ENCODE measurements around the gene ATXN2.
"Not testable (repeated sequence)": the region's sequence is repeated elsewhere in the genome, so short reads cannot be mapped to it uniquely, and the experiment has no call there.

Gene ATXN2

DNA sequence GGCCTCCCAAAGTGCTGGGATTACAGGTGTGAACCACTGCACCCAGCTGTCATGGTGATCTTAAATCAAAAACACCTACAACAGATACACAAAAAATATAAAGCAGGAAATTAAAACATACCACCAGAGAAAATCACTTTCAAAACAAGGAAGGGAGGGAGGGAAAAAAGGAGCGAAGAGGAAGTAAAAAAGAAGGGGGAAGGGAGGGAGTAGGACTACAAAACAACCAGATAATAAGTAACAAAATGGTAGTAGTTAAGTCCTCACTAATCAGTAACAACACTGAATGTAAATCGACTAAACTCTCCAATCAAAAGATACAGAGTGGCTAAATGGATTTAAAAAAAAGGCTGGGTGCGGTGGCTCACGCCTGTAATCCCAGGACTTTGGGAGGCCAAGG lies 104.4 kb downstream of the ATXN2 start:
- no peak for DNase-seq

DNA sequence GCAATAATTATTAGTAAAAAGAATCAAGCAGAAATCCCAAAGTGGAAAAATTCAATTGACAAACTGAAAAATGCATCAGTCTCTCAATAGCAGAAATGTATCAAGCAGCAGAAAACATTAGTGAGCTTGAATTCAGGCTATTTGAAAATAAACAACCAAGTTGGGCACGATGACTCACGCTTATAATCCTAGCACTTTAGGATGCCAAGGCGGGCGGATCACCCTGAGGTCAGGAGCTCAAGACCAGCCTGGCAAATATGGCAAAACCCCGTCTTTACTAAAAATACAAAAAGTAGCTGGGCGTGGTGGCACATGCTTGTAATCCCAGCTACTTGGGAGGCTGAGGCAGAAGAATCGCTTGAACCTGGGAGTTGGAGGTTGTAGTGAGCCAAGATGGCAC lies 106.1 kb downstream of the ATXN2 start:
- DNase-seq = not testable (repeated sequence)

DNA sequence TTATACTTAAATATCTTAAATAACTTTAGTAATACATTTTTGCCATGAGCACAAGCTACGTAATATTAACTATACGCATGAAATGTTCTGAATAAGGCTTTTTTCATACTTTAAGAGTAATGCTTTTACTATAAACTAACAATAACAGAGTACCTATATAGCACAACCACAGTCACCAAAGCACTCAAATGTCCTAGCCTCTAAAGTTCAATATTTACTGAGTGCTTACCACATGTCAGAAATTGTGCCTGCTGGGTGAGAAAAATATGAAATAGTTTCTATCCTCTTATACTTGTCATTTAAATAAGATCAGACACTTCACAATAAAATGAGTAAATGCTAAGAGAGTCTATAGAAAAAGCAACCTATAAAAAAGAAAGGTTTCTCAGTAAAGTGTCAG lies 110.3 kb downstream of the ATXN2 start:
- DNase-seq = no peak

DNA sequence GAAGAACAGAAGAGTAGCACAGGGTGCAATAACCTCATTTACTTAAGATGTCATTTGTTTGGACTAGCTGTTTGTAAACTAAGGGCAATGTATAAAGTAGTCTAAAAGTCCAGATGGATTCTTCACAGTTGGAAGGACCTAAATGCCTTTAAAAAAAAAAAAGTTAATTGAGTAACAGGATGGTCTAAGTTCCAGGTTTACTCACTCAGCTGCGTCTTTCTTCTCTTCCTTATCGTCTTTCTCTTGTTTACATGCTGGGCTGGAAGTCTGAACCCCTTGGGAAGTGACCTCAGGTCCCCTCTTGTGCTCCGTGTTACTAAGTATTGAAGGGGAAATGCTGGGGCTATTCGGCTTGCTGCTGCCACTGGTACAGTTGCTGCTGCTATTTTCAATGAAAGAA lies 110.8 kb downstream of the ATXN2 start:
- DNase-seq = no peak

DNA sequence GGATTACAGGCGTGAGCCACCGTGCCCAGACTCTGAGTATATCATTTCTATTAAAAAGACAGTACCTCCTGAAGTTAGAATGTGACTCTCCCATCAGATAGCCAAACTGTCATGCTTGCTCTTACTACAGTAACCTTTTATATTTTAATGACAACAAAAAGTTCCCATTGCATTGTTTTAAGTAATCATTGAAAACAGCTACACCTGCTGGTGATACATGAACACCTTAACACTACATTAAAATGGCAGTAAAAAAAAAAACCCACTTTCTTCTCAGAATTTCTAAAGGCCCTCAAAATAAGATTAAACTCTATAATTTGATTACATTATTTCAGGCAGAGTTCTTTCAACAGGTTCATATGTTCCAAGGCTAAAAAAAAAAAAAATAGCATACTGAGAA lies 116.7 kb downstream of the ATXN2 start:
- no peak for DNase-seq

DNA sequence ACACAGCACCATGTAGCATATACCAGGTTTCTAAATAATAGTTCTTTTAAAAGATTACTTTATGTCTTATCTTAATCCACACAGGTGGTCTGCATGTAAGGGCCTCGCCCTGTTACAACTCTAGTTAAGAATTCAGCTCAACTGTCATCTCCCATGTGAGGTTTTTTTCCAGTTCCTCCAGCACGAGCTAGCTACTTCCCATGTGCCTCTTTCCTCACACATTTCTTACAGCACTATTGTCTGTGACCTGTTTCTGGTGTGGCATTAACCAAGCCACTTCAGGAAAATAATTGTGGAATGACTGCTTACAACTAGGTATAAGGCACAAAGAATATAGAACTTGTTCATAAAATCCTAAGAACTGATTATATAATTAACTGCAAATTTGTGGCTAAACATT lies 127.9 kb downstream of the ATXN2 start:
- no peak for DNase-seq

DNA sequence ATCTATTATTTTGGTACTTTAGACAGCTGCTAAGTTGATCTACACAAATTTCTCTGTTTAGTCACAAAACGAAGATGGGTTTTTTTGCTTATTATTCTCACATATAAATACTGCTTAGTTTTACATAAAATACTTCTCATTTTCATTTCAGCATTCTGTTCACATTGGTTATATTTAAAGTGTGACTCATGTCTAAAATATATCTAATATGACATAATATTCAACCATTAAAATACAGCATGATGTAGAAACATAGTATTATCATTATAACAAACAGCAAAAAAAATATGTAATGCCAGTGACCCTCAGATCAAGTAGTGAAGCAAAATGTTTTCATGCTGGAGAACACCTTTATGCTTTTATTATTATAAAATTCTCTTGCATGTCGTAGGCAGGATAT lies 129.7 kb downstream of the ATXN2 start:
- no peak for DNase-seq

DNA sequence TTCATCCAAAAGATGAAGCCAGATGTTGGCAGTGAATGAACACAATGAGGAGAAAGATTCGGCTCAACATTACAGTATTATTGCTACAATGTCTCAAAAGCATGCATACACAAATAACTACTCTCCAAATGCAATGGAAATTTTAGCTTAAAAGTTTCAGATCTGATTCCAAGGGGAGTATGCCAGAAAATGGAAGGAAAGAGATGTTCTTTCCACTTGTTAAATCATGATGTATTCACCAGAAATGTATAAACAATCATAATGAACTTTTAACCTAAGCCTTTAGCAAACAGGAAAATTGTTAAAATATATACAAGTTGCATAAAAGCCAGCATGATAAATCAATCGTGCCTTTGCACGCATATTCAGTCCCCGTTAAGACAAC lies 131.3 kb downstream of the ATXN2 start:
- no peak for DNase-seq

DNA sequence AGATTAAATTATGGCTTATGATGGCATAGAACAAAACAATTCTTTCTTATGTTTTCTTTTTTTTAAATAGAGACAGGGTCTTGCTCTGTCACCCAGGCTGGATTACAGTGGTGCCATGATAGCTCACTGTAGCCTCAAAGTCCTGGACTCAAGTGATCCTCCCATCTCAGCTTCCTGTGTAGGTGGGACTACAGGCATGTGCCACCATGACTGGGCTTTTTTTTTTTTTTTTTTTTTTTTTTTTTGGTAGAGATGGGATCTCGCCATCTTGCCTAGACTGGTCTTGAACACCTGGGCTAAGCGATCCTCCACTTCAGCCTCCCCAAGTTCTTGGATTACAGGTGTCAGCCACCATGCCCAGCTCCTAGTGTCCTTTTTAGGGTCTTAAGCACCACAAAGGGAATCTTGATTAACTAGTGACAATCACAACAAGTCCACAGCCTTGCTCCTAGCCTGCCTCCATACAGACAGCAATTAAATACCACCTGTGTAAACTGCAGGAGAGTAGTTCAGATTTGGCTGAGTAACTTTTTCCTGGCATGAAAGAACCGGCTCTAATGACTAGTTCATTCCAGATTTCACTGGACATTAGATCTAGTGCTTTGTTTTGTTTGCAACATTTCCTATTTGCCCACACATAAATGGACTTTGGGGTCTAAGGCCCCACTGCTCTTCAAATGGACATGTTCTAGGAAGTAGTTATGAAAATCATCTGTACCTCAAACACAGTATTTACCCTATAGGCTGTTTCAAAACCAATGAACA lies 131.8 kb downstream of the ATXN2 start:
- no peak for DNase-seq

DNA sequence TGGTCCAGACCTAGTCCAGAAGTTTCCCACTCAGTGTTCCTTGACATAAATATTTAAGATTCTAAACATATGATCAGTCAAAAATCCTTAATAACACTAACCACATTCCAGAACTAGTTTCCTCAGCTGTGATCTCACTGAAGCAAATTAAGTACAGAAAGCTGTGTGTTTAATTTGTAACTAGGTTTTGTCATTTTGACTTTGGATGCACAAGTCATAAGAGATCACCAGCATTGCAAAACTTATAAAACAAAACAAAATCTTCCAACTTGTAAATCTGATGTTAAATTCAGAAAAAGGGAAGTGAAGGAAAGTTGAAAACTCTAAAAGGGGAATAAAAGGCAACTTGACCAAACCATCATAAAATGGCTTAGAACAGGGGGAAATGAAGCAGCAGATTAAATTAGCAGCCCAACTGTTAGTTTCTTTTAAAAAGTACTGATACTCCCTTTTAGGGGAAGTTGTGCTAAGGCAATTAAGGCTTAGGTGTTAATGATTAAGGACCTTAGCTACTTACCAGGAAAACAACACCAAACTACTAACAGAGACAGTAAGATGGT lies 136.8 kb downstream of the ATXN2 start:
- DNase-seq = no peak

DNA sequence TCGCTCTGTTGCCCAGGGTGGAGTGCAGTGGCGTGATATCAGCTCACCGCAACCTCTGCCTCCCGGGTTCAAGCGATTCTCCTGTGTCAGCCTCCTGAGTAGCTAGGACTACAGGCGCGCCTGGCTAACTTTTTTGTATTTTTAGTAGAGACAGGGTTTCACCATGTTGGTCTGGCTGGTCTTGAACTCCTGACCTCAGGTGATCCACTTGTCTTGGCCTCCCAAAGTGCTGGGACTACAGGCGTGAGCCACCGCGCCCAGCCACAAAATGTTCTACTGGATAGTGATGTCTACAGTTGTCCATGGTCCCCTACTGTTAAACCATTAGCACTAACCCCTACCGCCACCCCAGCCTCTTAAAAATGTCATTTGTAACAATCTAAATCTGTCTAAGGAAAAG lies 139.0 kb downstream of the ATXN2 start:
- DNase-seq = not testable (repeated sequence)

DNA sequence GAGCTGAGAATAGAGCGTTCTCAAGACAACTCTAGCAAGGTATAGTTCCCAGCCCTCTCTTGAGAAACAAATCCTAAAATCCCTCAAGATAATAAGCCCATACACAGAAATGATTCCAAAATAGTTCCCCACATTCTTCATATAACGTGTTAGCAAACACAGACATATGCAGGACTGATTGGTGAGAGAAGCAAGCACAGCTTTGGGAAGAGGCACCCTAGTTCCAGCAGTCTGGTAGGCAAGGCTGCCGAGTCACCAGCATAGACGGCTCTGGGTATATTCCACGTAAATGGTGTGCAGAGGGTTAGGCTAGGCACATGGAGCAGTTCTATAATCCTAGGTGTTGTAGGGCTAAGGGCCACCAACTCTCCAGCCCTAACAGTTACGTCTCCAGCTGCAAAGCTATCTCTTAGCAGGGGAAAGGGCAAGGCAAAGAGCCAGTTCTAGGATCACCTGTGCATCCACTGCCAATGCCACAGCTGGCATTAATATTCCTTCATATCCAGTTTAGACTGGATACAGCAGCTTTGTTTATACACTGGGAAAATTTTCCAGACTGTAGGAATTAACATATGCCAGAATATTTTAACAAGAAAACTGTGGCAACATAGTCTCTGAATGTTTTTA lies 140.5 kb downstream of the ATXN2 start:
- DNase-seq = no peak

DNA sequence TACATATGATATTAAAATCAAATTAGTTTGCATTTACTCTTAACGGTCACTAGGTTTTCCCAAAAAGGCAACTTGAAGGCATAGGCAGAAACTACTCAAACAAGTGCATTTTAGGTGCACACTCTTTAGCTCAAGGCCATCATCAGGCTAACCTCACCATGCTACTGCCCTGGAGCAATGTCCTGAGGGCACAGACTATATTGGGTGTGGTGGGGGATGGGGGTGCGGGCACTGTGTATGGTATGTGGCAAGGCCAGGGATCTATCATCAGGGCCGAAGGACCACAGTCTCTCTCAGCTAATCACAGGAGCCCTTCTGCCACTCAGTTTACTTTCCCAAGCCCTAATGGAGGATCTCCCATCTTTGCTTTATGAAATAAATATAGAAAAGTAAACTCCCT lies 141.5 kb downstream of the ATXN2 start:
- DNase-seq = no peak

DNA sequence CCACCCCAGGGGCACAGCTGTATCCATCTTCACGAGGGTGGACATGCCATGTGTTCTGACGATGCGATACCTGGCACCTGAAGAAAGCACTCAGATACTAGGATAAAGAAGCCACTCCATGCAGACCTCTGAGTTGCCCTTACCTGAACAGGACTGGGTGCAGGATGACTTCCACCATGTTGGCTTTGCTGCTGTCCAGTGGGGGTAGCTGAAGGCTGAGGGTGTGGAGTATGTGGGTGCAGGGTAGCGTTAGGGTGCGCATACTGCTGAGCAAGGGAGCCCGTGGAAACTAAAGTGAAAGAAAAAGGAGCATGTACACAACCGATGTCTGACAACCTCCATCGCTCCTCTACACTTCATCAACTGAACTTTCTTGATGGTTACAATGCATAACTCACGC lies 142.0 kb downstream of the ATXN2 start:
- DNase-seq = no peak

DNA sequence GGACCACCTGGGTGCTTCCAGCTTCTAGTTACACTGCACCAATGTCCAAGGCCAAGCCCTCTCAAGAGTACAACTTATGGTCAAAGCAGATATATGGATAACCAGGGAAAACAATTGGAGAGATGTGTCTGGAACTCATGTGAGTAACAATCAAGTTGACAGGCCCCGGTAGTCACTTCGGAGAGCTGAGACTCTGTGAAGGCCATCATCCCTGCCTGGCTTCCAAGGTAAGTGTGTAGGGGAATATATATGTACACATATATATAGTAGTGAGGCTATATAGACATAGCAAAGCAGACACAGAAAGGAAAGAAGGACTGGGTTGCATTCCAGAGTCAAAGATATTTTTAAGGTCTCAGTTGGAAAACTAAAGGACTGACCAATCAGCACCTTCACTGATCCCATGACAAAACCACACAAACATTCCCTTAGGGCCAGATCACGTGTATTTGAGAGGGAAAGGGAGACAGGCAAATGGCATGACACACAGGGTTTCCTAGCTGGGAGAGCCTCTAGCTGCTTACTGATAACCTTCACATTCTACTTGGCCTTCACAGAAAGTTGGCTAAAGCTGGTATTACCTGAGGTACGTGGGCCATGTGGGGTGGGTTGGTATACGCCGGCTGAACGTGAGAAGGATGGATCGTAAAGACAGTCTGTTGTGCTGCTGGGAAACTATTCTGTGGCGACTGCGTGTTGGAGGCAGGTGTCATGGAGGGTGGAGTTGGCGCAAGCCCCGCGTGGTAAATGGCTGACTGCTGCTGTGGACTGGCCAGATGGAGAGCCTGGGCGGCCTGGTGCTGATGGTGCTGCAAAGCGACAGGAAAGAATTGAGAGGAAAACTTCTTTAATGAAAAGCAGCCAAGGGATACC lies 143.4 kb downstream of the ATXN2 start:
- DNase-seq = no peak

DNA sequence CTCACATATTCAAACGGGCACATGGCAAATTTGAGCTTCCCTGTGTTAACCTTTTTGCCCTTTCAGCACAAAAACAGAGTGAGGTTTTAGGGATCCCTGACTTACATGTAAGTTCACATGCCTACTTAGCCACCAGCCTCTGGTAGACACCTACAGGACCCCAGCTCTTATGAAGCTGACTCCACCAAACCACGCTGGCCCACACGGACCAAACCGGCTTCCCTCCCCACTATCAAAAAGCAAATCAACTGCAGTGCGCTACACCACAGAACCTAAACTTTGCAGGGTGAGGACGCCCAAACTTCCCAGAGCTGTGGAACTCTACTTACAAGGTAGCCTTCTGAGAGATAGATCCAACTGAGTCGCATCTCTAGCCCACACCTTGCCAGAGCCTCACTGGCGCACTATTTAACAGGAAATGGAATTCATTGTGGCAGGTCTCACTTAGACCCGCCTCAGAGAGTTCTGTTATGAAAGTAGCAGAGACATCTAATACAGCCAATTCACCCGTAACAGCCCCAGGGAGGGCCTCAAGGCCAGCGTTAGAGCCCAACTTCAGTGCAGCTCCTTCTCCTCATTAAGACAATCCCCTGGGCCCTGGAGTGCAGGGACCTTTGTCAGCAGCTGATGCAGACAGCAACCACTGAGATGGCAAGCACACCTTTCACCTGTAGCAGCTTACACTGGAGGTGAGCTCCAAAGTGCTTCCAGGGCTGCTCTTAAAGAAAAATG lies 144.2 kb downstream of the ATXN2 start:
- DNase-seq = no peak

DNA sequence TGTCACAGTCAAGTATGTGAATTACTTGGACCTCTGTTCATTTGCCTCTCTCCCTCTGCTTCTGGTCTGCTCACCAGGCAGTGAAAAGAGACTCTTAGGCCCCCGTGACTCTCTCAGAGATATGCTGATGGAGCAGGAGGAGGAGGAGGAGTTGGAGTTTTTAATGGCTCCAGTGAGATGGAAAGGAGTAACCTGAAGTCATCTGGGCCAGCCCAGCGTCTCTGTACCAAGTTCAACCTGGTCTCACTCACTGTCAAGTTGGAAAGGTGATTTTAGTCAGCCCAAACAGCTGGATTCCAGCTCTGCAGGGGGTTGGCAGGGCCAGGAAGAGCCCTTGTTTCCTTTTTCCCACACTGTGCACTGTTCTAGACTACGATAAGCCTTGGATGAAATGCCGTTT lies 144.8 kb downstream of the ATXN2 start:
- no peak for DNase-seq

DNA sequence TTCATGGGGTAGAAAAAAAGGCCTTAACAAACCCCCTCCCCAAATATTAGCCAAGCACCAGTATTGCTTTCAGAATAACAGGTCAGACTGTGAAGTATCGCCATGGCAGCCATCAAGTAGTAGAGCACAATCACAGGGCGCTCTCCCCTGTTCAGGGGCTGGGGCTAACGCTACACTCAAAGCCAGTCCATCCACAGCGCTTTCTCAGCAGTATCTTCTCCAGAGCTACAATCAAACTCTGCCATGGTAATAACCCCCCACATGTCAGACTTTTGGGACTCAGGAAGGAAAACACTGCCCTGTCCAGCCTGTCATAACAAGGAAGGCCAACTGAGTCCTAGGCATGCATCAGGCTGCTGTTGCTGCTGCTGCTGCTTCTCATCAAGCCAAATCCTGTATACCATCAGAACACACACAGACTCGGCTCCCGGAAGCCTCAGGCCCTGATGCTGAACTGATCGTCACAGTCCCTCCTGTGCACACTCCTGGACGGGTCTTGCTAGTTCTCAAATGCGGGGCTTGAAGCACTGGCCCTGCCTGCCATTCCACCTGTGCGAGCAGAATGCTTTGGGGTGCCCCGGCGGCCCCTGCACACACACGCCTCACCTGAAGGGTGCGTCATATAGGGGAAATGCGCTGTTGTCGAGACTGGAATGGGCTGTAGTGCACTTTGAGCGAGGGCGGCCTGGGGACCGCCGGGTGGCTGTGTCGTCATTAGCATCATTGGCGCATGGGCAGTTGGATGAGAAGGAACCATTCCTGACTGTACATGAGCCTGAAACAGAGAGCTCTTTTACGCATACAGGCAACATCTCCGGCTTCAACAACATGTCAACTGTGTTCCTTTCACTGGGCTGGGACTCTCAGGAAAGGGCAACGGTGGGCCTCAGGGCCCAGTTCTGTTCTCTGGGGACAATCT lies 145.8 kb downstream of the ATXN2 start:
- no peak for DNase-seq

DNA sequence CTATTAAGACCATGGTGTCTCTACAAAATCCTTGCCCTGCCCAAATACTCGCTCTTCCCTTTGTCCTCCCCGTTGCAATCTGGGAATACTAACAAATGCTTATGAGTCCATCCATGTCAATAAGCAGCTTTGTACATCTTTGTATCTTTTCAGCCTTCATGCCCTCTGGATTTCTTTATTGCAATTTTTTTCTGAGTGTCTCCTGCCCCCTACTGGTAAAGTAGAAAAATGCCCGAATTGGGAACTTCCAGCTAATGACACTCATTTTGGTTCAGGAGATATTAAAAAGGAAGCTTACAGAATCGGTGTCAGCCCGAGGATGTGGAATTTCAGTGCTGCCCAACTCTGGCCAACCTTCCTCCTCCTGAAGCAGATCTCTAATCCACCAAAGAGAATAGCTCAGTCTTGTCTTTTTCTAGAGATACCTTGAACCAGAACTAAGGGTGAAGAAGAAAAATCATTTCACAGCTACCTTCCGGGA lies 147.4 kb downstream of the ATXN2 start:
- no peak for DNase-seq

DNA sequence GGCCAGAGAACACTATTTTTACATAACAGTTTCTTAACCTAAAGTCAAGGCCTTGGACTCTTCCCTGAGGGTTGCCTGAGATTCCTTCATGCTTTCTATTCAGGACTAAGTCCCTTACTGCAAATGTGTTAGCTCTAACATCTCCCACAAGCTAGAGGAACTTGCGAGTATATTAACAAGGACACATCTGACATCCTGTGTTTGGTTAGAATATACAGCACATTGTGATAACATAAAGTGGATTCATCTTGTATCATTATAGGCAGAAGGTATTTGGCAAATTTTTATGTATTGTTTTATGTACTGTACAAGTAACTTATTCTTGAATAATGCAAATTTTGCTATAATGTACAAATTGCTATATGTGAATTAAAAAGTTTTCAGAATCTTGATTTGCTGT lies 147.9 kb downstream of the ATXN2 start:
- no peak for DNase-seq

DNA sequence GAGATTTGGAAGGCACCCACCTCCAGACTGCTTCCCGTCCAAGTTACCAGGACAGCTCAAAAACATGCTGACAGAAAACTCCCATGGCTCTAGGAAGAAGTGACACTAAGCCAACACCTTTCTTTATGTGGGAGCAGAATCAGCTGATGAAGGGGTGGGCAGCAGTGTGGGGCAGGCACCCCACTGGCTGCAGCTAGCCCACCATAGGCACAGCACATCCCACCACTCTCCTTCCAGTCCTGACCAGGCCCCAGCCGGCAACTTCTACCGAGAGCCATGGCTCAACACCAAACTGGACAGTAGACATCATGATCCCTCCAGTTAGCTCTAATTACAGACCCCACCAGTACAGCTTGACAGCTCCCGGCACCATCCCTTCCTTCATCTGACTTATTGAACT lies 148.4 kb downstream of the ATXN2 start:
- no peak for DNase-seq
